GM06990 (cell line): Measurements from ENCODE around the gene SGF29.

ENCODE experiments used
- DNase-seq: peaks from one replicate; pipeline ENCODE4 v3.0.0-alpha.2; 2011; ENCODE audit not compliant: insufficient read length; ENCODE audit errors: extremely low read depth
- H3K27me3 ChIP-seq: replicated peaks from 2 replicates; pipeline ENCODE4 v1.6.0; 2011; ENCODE audit warnings: low read length; ENCODE audit not compliant: control insufficient read depth, insufficient read depth
- H3K36me3 ChIP-seq: 2 replicates; pipeline ENCODE4 v1.5.1; 2011; ENCODE audit warnings: low read length; ENCODE audit not compliant: control insufficient read depth, insufficient read depth
- H3K4me3 ChIP-seq: replicated peaks from 2 replicates; pipeline ENCODE4 v1.5.1; 2011; ENCODE audit warnings: low read depth, mild to moderate bottlenecking, control low read depth, low read length
- TF ChIP-seq, protein P1 (sequence below): IDR thresholded peaks from 2 replicates; pipeline ENCODE4 v1.5.1; 2011; ENCODE audit warnings: low read length, control low read depth, mild to moderate bottlenecking, inconsistent platforms; ENCODE audit not compliant: insufficient read depth, poor library complexity, severe bottlenecking

SGF29 gene

DNA sequence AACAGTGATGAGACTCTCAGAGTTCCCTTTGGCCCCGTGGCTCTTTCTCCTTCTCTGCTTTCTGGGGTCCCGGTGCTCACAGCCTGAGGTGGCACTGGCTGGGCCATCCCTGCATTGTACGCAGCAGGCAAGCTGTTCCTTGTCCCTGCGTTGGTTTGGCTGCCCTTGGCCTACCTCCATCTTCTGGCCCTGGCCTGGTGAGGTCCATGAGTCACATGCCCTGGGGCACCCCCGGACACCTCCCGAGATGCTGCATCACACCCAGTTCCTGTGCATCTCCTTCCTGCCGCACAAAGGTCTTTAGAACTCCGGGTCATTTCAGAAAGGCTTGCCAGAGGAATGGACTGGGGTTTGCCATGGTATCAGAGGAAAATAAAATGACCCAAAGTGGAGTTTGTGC lies 33.7 kb downstream of the SGF29 start:
- DNase-seq = no peak
- Histone ChIP-seq H3K4me3 (no peak overlapping the region), H3K27me3 (no peaks in the 10 kb centered on the region), H3K36me3 (peaks cover 11% of the 10 kb centered on the region)
- TF ChIP-seq, protein P1, sequence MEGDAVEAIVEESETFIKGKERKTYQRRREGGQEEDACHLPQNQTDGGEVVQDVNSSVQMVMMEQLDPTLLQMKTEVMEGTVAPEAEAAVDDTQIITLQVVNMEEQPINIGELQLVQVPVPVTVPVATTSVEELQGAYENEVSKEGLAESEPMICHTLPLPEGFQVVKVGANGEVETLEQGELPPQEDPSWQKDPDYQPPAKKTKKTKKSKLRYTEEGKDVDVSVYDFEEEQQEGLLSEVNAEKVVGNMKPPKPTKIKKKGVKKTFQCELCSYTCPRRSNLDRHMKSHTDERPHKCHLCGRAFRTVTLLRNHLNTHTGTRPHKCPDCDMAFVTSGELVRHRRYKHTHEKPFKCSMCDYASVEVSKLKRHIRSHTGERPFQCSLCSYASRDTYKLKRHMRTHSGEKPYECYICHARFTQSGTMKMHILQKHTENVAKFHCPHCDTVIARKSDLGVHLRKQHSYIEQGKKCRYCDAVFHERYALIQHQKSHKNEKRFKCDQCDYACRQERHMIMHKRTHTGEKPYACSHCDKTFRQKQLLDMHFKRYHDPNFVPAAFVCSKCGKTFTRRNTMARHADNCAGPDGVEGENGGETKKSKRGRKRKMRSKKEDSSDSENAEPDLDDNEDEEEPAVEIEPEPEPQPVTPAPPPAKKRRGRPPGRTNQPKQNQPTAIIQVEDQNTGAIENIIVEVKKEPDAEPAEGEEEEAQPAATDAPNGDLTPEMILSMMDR = no peak

GRCh38 chr16:28589069-28589468 lies 35.3 kb downstream of the SGF29 start:
- no peaks in the 10 kb centered on the region for H3K27me3 ChIP-seq
- no peak for DNase-seq
- TF ChIP-seq, protein P1 = no peak
- H3K36me3 ChIP-seq = peaks cover 11% of the 10 kb centered on the region
- H3K4me3 ChIP-seq = no peak overlapping the region

GRCh38 chr16:28589930-28590329 lies 36.2 kb downstream of the SGF29 start:
- Histone ChIP-seq H3K36me3 (peaks cover 11% of the 10 kb centered on the region), H3K27me3 (no peaks in the 10 kb centered on the region), H3K4me3 (no peak overlapping the region)
- DNase-seq = no peak
- TF ChIP-seq, protein P1 = no peak

GRCh38 chr16:28590384-28591340 lies 36.9 kb downstream of the SGF29 start:
- TF ChIP-seq, protein P1 = no peak
- Histone ChIP-seq H3K27me3 (no peaks in the 10 kb centered on the region), H3K36me3 (peaks cover 8% of the 10 kb centered on the region), H3K4me3 (no peak overlapping the region)
- no peak for DNase-seq

DNA sequence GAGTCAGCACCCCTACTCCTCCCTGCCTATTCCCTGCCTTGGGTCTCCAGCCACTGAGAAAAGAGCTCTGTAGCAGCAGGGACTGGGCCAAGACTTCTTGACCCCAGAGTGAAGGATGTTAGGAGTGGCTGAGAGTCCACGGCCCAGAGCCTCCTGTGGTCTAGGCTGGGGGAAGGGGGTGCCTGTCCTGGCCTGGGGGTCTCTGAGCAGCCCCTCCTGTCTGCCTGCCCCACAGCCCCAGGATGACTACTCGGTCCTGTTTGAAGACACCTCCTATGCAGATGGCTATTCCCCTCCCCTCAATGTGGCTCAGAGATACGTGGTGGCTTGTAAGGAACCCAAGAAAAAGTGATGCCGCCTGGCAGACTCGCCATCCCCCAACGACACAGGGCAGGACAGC lies 37.6 kb downstream of the SGF29 start:
- no peak for DNase-seq
- TF ChIP-seq, protein P1 = no peak
- peaks cover 8% of the 10 kb centered on the region for H3K36me3 ChIP-seq
- H3K27me3 ChIP-seq = no peaks in the 10 kb centered on the region
- H3K4me3 ChIP-seq = no peak overlapping the region
